ENCODE measurements around the gene TMEFF1. TPM values are rescaled to one million over a fixed set of nuclear protein-coding genes. Genes with fewer than 3 reads are reported as not detected.

Gene TMEFF1
- total RNA-seq, 4 donors from 2014 or later: 0.10 to 1.1 (median 0.81) TPM; not detected in 1

- 72 to 88% methylated on average over 2 of the region's 2 CpGs for WGBS, 2 donors (ENCODE audit: low coverage in 1 of 2)
- H3K4me1 ChIP-seq: peaks cover 0 to 7% (median 0%) of the 10 kb centered on the region in 3 donors
These were observed 24.7 kb upstream of the TMEFF1 start for GRCh38 chr9:100448266-100448665.

GRCh38 chr9:100449420-100449819 is 23.5 kb upstream of the TMEFF1 start:
- no peak overlapping the region for H3K4me3 ChIP-seq
- no peaks in the 10 kb centered on the region for H3K27me3 ChIP-seq
- H3K4me1 ChIP-seq: peaks cover 0 to 2% (median 0%) of the 10 kb centered on the region in 3 donors
- TF ChIP-seq EP300 (IDR thresholded peaks at IDR 0.05): no peak
- TF ChIP-seq CTCF (IDR thresholded peaks at IDR 0.05): no peak
- TF ChIP-seq POLR2AphosphoS5 (IDR thresholded peaks at IDR 0.05): no peak
- no peak for TF ChIP-seq POLR2A (IDR thresholded peaks at IDR 0.05)
- H3K9me3 ChIP-seq: no peaks in the 10 kb centered on the region
- H3K27ac ChIP-seq: no peak overlapping the region
- peaks cover 0 to 56% of the 10 kb centered on the region in 2 donors for H3K36me3 ChIP-seq
- WGBS, 2 donors (ENCODE audit: low coverage in 1 of 2): 96 to 100% methylated on average over 2 of the region's 2 CpGs
- no peak for ATAC-seq

More at GRCh38 chr9:100448266-100448665, 24.7 kb upstream of the TMEFF1 start:
- Histone ChIP-seq H3K27ac (no peak overlapping the region), H3K4me3 (no peak overlapping the region), H3K9me3 (no peaks in the 10 kb centered on the region), H3K27me3 (no peaks in the 10 kb centered on the region), H3K36me3 (peaks cover 0 to 56% of the 10 kb centered on the region in 2 donors)
- TF ChIP-seq EP300 (IDR thresholded peaks at IDR 0.05): no peak
- no peak for TF ChIP-seq POLR2AphosphoS5 (IDR thresholded peaks at IDR 0.05)
- no peak for TF ChIP-seq CTCF (IDR thresholded peaks at IDR 0.05)
- no peak for TF ChIP-seq POLR2A (IDR thresholded peaks at IDR 0.05)
- ATAC-seq: no peak

- H3K4me1 ChIP-seq: peaks cover 0 to 10% (median 0%) of the 10 kb centered on the region in 3 donors
- H3K9me3 ChIP-seq: no peaks in the 10 kb centered on the region
- H3K36me3 ChIP-seq: peaks cover 0 to 55% of the 10 kb centered on the region in 2 donors
- 80 to 91% methylated on average over 2 of the region's 2 CpGs for WGBS, 2 donors (ENCODE audit: low coverage in 1 of 2)
- H3K4me3 ChIP-seq: no peak overlapping the region
- no peak overlapping the region for H3K27ac ChIP-seq
- no peak for TF ChIP-seq CTCF (IDR thresholded peaks at IDR 0.05)
- no peak for TF ChIP-seq POLR2AphosphoS5 (IDR thresholded peaks at IDR 0.05)
- no peak for TF ChIP-seq EP300 (IDR thresholded peaks at IDR 0.05)
- no peak for TF ChIP-seq POLR2A (IDR thresholded peaks at IDR 0.05)
- ATAC-seq: no peak
- H3K27me3 ChIP-seq: no peaks in the 10 kb centered on the region
These were observed 20.1 kb upstream of the TMEFF1 start for GRCh38 chr9:100452894-100453293.

- no peak overlapping the region for H3K4me3 ChIP-seq
- H3K4me1 ChIP-seq: peaks cover 0 to 10% (median 0%) of the 10 kb centered on the region in 3 donors
- peaks cover 0 to 44% of the 10 kb centered on the region in 2 donors for H3K36me3 ChIP-seq
- ATAC-seq: no peak
- no peak for TF ChIP-seq CTCF (IDR thresholded peaks at IDR 0.05)
- no peak for TF ChIP-seq POLR2AphosphoS5 (IDR thresholded peaks at IDR 0.05)
- no peak for TF ChIP-seq POLR2A (IDR thresholded peaks at IDR 0.05)
- no peak for TF ChIP-seq EP300 (IDR thresholded peaks at IDR 0.05)
- no peaks in the 10 kb centered on the region for H3K27me3 ChIP-seq
- H3K9me3 ChIP-seq: no peaks in the 10 kb centered on the region
- no peak overlapping the region for H3K27ac ChIP-seq
These were observed 17.5 kb upstream of the TMEFF1 start for GRCh38 chr9:100455470-100455869.

GRCh38 chr9:100457517-100457916 is 15.4 kb upstream of the TMEFF1 start:
- H3K27me3 ChIP-seq: no peaks in the 10 kb centered on the region
- no peak overlapping the region for H3K4me3 ChIP-seq
- no peak for ATAC-seq
- WGBS, 2 donors (ENCODE audit: low coverage in 1 of 2): 94% methylated on average over 1 of the region's 1 CpG; no CpG with 5 or more reads in 1 of the 2 donors
- peaks cover 0 to 10% (median 0%) of the 10 kb centered on the region in 3 donors for H3K4me1 ChIP-seq
- peaks cover 0 to 24% of the 10 kb centered on the region in 2 donors for H3K36me3 ChIP-seq
- no peak for TF ChIP-seq EP300 (IDR thresholded peaks at IDR 0.05)
- no peak for TF ChIP-seq CTCF (IDR thresholded peaks at IDR 0.05)
- H3K9me3 ChIP-seq: no peaks in the 10 kb centered on the region
- no peak overlapping the region for H3K27ac ChIP-seq

All from gastroesophageal sphincter (tissue), 4 donors.